ENCODE measurements around the gene DIPK1B. TPM values are rescaled to one million over a fixed set of nuclear protein-coding genes. Genes with fewer than 3 reads are reported as not detected.

DIPK1B gene
- total RNA-seq, 1 experiment from 2014 or later, result 45.4 TPM

DNA sequence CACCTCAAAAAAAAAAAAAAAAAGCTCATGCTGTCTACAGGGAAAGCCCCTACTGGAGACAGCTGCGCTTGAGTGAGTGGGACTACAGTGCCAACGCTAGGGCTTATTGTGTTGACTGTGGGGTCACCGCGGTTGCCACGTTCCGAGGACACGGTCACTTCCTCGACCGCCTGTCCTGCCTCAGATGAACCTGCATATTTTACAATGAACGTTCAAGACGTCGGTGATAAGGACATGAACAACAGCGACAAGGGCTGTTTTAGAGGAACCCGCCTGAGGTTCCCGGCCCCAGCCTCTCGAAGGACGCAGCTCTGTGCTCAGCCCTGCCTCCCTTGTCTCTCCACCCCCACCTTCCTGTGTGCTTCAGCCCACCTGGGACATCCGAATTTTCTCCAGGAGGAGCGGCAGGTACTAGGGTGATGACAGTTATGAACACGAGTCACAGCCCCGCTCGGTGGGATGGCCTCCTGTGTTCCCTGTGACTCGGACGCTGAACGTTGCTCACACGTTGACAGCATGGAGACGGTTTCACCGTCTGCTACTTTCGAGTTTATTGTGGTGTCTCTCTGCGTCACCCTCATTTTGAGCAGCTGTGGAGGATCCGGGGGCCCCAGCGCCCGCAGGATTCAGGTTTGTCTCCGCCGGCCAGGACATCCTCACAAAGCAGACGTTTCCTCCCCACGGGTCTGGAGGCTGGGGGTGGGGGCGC is 11.3 kb upstream of the DIPK1B start:
- no peak for TF ChIP-seq NFE2L1 (CRISPR knock-in tag; IDR thresholded peaks at IDR 0.05)
- TF ChIP-seq, protein P1, sequence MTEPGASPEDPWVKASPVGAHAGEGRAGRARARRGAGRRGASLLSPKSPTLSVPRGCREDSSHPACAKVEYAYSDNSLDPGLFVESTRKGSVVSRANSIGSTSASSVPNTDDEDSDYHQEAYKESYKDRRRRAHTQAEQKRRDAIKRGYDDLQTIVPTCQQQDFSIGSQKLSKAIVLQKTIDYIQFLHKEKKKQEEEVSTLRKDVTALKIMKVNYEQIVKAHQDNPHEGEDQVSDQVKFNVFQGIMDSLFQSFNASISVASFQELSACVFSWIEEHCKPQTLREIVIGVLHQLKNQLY (CRISPR knock-in tag; IDR thresholded peaks at IDR 0.05), result no peak
- TF ChIP-seq, protein P2, sequence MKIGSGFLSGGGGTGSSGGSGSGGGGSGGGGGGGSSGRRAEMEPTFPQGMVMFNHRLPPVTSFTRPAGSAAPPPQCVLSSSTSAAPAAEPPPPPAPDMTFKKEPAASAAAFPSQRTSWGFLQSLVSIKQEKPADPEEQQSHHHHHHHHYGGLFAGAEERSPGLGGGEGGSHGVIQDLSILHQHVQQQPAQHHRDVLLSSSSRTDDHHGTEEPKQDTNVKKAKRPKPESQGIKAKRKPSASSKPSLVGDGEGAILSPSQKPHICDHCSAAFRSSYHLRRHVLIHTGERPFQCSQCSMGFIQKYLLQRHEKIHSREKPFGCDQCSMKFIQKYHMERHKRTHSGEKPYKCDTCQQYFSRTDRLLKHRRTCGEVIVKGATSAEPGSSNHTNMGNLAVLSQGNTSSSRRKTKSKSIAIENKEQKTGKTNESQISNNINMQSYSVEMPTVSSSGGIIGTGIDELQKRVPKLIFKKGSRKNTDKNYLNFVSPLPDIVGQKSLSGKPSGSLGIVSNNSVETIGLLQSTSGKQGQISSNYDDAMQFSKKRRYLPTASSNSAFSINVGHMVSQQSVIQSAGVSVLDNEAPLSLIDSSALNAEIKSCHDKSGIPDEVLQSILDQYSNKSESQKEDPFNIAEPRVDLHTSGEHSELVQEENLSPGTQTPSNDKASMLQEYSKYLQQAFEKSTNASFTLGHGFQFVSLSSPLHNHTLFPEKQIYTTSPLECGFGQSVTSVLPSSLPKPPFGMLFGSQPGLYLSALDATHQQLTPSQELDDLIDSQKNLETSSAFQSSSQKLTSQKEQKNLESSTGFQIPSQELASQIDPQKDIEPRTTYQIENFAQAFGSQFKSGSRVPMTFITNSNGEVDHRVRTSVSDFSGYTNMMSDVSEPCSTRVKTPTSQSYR (CRISPR knock-in tag; IDR thresholded peaks at IDR 0.05), result no peak
- peaks cover 23% of the 10 kb centered on the region for H3K27me3 Mint-ChIP-seq (ENCODE audit: low read depth)
- peak overlapping the region; percentile 60 for H3K4me3 Mint-ChIP-seq
- ChIA-PET POLR2A (interaction anchor here (0.6 kb wide), 3 partner anchors 12 to 313 kb away, joined by 3 read pairs; no protein-coding TSS in a partner anchor), CTCF (interaction anchor here (0.7 to 2.9 kb wide), 6 partner anchors 29 to 61 kb away, joined by 3 to 13 read pairs (median 3); partner anchors contain the start of gene LCN8)
- no peaks in the 10 kb centered on the region for H3K9me3 Mint-ChIP-seq
- DNase-seq (ENCODE audit: low spot score) (no peak), ATAC-seq (peak; percentile 20)
- no peaks in the 10 kb centered on the region for H3K36me3 Mint-ChIP-seq
- no peak overlapping the region for H3K27ac Mint-ChIP-seq
- peaks cover 4% of the 10 kb centered on the region for H3K4me1 Mint-ChIP-seq

DNA sequence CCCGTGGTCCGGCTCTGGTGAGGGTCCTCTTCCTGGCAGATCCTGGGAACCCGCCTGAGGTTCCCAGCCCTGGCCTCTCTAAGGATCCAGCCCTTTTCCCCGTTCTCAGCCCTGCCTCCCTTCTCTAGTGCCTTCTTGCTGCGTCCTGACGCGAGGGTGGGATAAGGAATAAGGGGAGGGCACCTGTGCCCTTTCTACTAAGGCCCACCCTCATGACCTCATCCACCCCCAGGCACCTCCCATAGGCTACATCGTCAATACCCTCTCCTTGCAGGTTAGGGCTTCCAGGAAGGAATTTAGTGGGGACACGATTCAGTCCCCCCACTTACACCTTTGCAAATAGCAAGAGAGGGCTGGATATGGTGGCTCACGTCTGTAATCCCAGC is 10.7 kb upstream of the DIPK1B start:
- H3K27ac Mint-ChIP-seq, result no peak overlapping the region
- H3K4me3 Mint-ChIP-seq, result peak overlapping the region; percentile 60
- DNase-seq (ENCODE audit: low spot score) (no peak), ATAC-seq (peak; percentile 84)
- peaks cover 23% of the 10 kb centered on the region for H3K27me3 Mint-ChIP-seq (ENCODE audit: low read depth)
- no peaks in the 10 kb centered on the region for H3K9me3 Mint-ChIP-seq
- ChIA-PET POLR2A (no interaction called here), CTCF (interaction anchor here (2.9 kb wide), 1 partner anchor 30 kb away, joined by 13 read pairs; no protein-coding TSS in a partner anchor)
- H3K4me1 Mint-ChIP-seq, result peaks cover 4% of the 10 kb centered on the region
- H3K36me3 Mint-ChIP-seq, result no peaks in the 10 kb centered on the region
- TF ChIP-seq TEAD4 (CRISPR knock-in tag; IDR thresholded peaks at IDR 0.05), result no peak
- no peak for TF ChIP-seq GTF2I (CRISPR knock-in tag; conservative IDR thresholded peaks at IDR 0.05)
- TF ChIP-seq, protein P3, sequence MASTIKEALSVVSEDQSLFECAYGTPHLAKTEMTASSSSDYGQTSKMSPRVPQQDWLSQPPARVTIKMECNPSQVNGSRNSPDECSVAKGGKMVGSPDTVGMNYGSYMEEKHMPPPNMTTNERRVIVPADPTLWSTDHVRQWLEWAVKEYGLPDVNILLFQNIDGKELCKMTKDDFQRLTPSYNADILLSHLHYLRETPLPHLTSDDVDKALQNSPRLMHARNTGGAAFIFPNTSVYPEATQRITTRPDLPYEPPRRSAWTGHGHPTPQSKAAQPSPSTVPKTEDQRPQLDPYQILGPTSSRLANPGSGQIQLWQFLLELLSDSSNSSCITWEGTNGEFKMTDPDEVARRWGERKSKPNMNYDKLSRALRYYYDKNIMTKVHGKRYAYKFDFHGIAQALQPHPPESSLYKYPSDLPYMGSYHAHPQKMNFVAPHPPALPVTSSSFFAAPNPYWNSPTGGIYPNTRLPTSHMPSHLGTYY (CRISPR knock-in tag; IDR thresholded peaks at IDR 0.05), result no peak
- TF ChIP-seq, protein P4, sequence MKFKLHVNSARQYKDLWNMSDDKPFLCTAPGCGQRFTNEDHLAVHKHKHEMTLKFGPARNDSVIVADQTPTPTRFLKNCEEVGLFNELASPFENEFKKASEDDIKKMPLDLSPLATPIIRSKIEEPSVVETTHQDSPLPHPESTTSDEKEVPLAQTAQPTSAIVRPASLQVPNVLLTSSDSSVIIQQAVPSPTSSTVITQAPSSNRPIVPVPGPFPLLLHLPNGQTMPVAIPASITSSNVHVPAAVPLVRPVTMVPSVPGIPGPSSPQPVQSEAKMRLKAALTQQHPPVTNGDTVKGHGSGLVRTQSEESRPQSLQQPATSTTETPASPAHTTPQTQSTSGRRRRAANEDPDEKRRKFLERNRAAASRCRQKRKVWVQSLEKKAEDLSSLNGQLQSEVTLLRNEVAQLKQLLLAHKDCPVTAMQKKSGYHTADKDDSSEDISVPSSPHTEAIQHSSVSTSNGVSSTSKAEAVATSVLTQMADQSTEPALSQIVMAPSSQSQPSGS (CRISPR knock-in tag; IDR thresholded peaks at IDR 0.05; ENCODE audit: borderline replicate concordance, low read depth), result no peak
- TF ChIP-seq ZNF219 (CRISPR knock-in tag; IDR thresholded peaks at IDR 0.05; ENCODE audit: borderline replicate concordance), result no peak
- TF ChIP-seq, protein P5, sequence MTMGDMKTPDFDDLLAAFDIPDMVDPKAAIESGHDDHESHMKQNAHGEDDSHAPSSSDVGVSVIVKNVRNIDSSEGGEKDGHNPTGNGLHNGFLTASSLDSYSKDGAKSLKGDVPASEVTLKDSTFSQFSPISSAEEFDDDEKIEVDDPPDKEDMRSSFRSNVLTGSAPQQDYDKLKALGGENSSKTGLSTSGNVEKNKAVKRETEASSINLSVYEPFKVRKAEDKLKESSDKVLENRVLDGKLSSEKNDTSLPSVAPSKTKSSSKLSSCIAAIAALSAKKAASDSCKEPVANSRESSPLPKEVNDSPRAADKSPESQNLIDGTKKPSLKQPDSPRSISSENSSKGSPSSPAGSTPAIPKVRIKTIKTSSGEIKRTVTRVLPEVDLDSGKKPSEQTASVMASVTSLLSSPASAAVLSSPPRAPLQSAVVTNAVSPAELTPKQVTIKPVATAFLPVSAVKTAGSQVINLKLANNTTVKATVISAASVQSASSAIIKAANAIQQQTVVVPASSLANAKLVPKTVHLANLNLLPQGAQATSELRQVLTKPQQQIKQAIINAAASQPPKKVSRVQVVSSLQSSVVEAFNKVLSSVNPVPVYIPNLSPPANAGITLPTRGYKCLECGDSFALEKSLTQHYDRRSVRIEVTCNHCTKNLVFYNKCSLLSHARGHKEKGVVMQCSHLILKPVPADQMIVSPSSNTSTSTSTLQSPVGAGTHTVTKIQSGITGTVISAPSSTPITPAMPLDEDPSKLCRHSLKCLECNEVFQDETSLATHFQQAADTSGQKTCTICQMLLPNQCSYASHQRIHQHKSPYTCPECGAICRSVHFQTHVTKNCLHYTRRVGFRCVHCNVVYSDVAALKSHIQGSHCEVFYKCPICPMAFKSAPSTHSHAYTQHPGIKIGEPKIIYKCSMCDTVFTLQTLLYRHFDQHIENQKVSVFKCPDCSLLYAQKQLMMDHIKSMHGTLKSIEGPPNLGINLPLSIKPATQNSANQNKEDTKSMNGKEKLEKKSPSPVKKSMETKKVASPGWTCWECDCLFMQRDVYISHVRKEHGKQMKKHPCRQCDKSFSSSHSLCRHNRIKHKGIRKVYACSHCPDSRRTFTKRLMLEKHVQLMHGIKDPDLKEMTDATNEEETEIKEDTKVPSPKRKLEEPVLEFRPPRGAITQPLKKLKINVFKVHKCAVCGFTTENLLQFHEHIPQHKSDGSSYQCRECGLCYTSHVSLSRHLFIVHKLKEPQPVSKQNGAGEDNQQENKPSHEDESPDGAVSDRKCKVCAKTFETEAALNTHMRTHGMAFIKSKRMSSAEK (CRISPR knock-in tag; IDR thresholded peaks at IDR 0.05; ENCODE audit: borderline replicate concordance), result no peak
- no peak for TF ChIP-seq ZNF317 (CRISPR knock-in tag; IDR thresholded peaks at IDR 0.05; ENCODE audit: borderline replicate concordance, low read depth)
- TF ChIP-seq ESRRA (CRISPR knock-in tag; IDR thresholded peaks at IDR 0.05; ENCODE audit: borderline replicate concordance), result no peak
- no peak for TF ChIP-seq TCF7 (CRISPR knock-in tag; IDR thresholded peaks at IDR 0.05; ENCODE audit: low read depth)
- TF ChIP-seq, protein P6, sequence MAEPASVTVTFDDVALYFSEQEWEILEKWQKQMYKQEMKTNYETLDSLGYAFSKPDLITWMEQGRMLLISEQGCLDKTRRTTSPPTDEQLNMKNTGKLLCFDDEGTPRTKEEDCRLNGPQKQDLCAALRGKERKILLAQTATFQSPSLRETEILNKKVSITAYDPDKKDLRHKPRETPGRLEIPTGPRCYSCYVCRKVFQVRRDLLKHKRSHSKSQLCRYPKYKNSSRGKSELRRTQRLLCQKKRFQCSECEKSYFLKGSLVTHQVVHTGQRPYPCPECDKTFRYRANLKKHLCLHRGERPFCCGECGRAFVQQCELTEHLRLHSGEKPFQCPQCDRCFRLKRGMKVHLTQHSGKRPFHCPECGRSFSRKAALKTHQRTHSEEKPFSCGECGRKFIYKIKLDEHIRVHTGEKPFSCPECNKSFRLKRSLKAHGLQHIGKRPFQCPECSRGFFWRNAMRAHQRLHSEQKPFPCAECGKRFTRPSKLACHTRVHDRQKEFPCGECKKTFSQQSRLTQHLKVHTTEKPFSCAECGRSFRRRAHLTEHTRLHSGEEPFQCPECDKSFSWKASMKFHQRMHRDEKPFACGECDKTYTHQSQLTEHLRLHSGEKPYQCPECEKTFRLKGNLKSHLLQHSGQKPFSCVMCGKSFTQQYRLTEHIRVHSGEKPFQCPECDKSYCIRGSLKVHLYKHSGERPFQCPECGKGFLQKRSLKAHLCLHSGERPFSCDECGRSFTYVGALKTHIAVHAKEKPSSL (CRISPR knock-in tag; conservative IDR thresholded peaks at IDR 0.05), result no peak
- TF ChIP-seq, protein P7, sequence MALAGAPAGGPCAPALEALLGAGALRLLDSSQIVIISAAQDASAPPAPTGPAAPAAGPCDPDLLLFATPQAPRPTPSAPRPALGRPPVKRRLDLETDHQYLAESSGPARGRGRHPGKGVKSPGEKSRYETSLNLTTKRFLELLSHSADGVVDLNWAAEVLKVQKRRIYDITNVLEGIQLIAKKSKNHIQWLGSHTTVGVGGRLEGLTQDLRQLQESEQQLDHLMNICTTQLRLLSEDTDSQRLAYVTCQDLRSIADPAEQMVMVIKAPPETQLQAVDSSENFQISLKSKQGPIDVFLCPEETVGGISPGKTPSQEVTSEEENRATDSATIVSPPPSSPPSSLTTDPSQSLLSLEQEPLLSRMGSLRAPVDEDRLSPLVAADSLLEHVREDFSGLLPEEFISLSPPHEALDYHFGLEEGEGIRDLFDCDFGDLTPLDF (CRISPR knock-in tag; IDR thresholded peaks at IDR 0.05), result no peak
